IMR-90 (cell line): ENCODE measurements around the gene RAD51D. TPM values are rescaled to one million over a fixed set of nuclear protein-coding genes. Genes with fewer than 3 reads are reported as not detected.

Source experiments
- ATAC-seq: fragments of 200-7000 bp; cut with Tn5 transposase; 2 replicates; pipeline ENCODE4 v1.9.1; 2020; ENCODE audit warnings: low read depth, mild to moderate bottlenecking, moderate library complexity
- BruUV-seq: library from RNA; stranded (reverse); fragments of 400-500 nt; replicated peaks from 2 replicates; lab custom pipeline; 2021; lab: Mats Ljungman, UMichigan
- CTCF ChIA-PET: fragments of 300-600 bp; formaldehyde crosslinking; extraction: SDS; loops from one replicate; lab custom pipeline; 2021; ENCODE audit warnings: antibody characterized with exemption; lab: Yijun Ruan, JAX
- POLR2A ChIA-PET: fragments of 300-600 bp; sonication (Branson Sonifier 250); formaldehyde crosslinking; loops from one replicate; lab custom pipeline; 2022; ENCODE audit warnings: antibody characterized with exemption; ENCODE audit not compliant: unreplicated experiment; lab: Charles Lee
- DNase-seq: peaks from one replicate; pipeline ENCODE4 v3.0.0; 2013
- H2AFZ ChIP-seq: replicated peaks from 2 replicates; pipeline ENCODE3; 2013; ENCODE audit warnings: low read length, mild to moderate bottlenecking; ENCODE audit not compliant: poor library complexity
- H2AK5ac ChIP-seq: 2 replicates; pipeline ENCODE4 v1.6.1; 2013; ENCODE audit warnings: low read depth, low read length, inconsistent platforms
- H2AK9ac ChIP-seq: replicated peaks from 2 replicates; pipeline ENCODE3; 2013; ENCODE audit warnings: mild to moderate bottlenecking, low read depth, low read length, moderate library complexity; ENCODE audit not compliant: poor library complexity
- H2BK120ac ChIP-seq: 2 replicates; pipeline ENCODE4 v1.6.1; 2013; ENCODE audit warnings: low read depth, low read length, inconsistent platforms
- H2BK15ac ChIP-seq: 3 replicates; pipeline ENCODE4 v1.6.1; 2013; ENCODE audit warnings: low read depth, low read length, inconsistent platforms
- H2BK20ac ChIP-seq: 2 replicates; pipeline ENCODE4 v1.6.1; 2013; ENCODE audit warnings: low read depth, mild to moderate bottlenecking, inconsistent platforms, low read length, moderate library complexity
- H2BK5ac ChIP-seq: 2 replicates; pipeline ENCODE4 v1.6.1; 2013; ENCODE audit warnings: mild to moderate bottlenecking, low read depth, low read length, inconsistent platforms; ENCODE audit not compliant: poor library complexity, severe bottlenecking
- H3K14ac ChIP-seq: replicated peaks from 2 replicates; pipeline ENCODE4 v1.6.1; 2013; ENCODE audit warnings: low read depth, low read length, inconsistent platforms
- H3K18ac ChIP-seq: 2 replicates; pipeline ENCODE4 v1.6.1; 2013; ENCODE audit warnings: low read depth, low read length, control low read depth
- H3K23ac ChIP-seq: 2 replicates; pipeline ENCODE4 v1.6.1; 2013; ENCODE audit warnings: low read depth, low read length, inconsistent platforms
- H3K27ac ChIP-seq: 2 replicates; pipeline ENCODE4 v1.5.1; 2013; ENCODE audit warnings: mild to moderate bottlenecking, control low read depth, low read length; ENCODE audit not compliant: insufficient read depth
- H3K27me3 ChIP-seq: 2 replicates; pipeline ENCODE4 v1.6.1; 2013; ENCODE audit warnings: low read length; ENCODE audit not compliant: control insufficient read depth, insufficient read depth
- H3K36me3 ChIP-seq: 2 replicates; pipeline ENCODE4 v1.6.1; 2013; ENCODE audit warnings: low read length, mixed read lengths; ENCODE audit not compliant: control insufficient read depth, insufficient read depth
- H3K4ac ChIP-seq: 2 replicates; pipeline ENCODE4 v1.6.1; 2013; ENCODE audit warnings: low read depth, low read length, inconsistent platforms
- H3K4me1 ChIP-seq: 2 replicates; pipeline ENCODE4 v1.6.1; 2013; ENCODE audit warnings: low read length, mixed read lengths; ENCODE audit not compliant: control insufficient read depth, insufficient read depth
- H3K4me2 ChIP-seq: 2 replicates; pipeline ENCODE4 v1.6.1; 2013; ENCODE audit warnings: low read depth, mild to moderate bottlenecking, control low read depth, low read length, moderate library complexity
- H3K4me3 ChIP-seq: 2 replicates; pipeline ENCODE4 v1.5.1; 2013; ENCODE audit warnings: low read depth, mild to moderate bottlenecking, control low read depth, low read length, moderate library complexity; ENCODE audit not compliant: insufficient read depth
- H3K56ac ChIP-seq: 2 replicates; pipeline ENCODE4 v1.6.1; 2013; ENCODE audit warnings: low read length, inconsistent platforms; ENCODE audit not compliant: insufficient read depth; ENCODE audit errors: extremely low read depth
- H3K79me1 ChIP-seq, 2 experiments: 2 replicates each; pipeline ENCODE4 v1.6.1; 2013; ENCODE audit warnings: low read length in 2 of 2, inconsistent platforms in 1 of 2, low read depth in 1 of 2
- H3K9ac ChIP-seq: 2 replicates; pipeline ENCODE4 v1.6.1; 2013; ENCODE audit warnings: low read depth, low read length, control low read depth
- H3K9me1 ChIP-seq: 2 replicates; pipeline ENCODE4 v1.6.1; 2013; ENCODE audit warnings: low read length, inconsistent platforms; ENCODE audit not compliant: insufficient read depth
- H3K9me3 ChIP-seq: 2 replicates; pipeline ENCODE4 v1.6.1; 2013; ENCODE audit warnings: low read length; ENCODE audit not compliant: control insufficient read depth, insufficient read depth
- H4K20me1 ChIP-seq: 2 replicates; pipeline ENCODE4 v1.6.1; 2013; ENCODE audit warnings: low read length, inconsistent platforms; ENCODE audit not compliant: insufficient read depth
- H4K5ac ChIP-seq: 2 replicates; pipeline ENCODE4 v1.6.1; 2013; ENCODE audit warnings: mild to moderate bottlenecking, low read depth, low read length, control low read depth
- H4K8ac ChIP-seq, 2 experiments: 2 replicates each; pipeline ENCODE4 v1.6.1; 2013; ENCODE audit warnings: low read depth in 2 of 2, low read length in 2 of 2, control low read depth in 1 of 2, inconsistent platforms in 1 of 2
- H4K91ac ChIP-seq: 2 replicates; pipeline ENCODE4 v1.6.1; 2013; ENCODE audit warnings: low read depth, low read length, inconsistent platforms; ENCODE audit not compliant: insufficient read depth
- BHLHE40 ChIP-seq: fragments of 150-350 bp; IDR thresholded peaks from 2 replicates; pipeline ENCODE4 v1.6.1; 2016; ENCODE audit warnings: mild to moderate bottlenecking, low read depth, low read length
- CEBPB ChIP-seq: IDR thresholded peaks from 2 replicates; pipeline ENCODE4 v1.6.1; 2012; ENCODE audit warnings: low read depth, low read length, improper control_type of control experiment
- CHD1 ChIP-seq: IDR thresholded peaks from 2 replicates; pipeline ENCODE4 v1.6.1; 2012; ENCODE audit warnings: low read depth, low read length, improper control_type of control experiment
- CTCF ChIP-seq: conservative IDR thresholded peaks from 2 replicates; pipeline ENCODE4 v1.5.1; 2012; ENCODE audit warnings: mild to moderate bottlenecking, low read depth, low read length, improper control_type of control experiment
- ELK1 ChIP-seq: fragments of 150-350 bp; IDR thresholded peaks from 2 replicates; pipeline ENCODE4 v1.6.1; 2016; ENCODE audit warnings: low read depth, mild to moderate bottlenecking, low read length, moderate library complexity, borderline replicate concordance
- FOS ChIP-seq: fragments of 150-350 bp; IDR thresholded peaks from 2 replicates; pipeline ENCODE4 v1.6.1; 2016; ENCODE audit warnings: low read depth, low read length
- MAFK ChIP-seq: IDR thresholded peaks from 2 replicates; pipeline ENCODE4 v1.6.1; 2012; ENCODE audit warnings: low read depth, low read length, improper control_type of control experiment
- MAZ ChIP-seq: IDR thresholded peaks from 2 replicates; pipeline ENCODE4 v1.6.1; 2012; ENCODE audit warnings: low read depth, mild to moderate bottlenecking, low read length, improper control_type of control experiment, moderate library complexity, borderline replicate concordance
- MXI1 ChIP-seq: IDR thresholded peaks from 2 replicates; pipeline ENCODE4 v1.6.1; 2012; ENCODE audit warnings: low read depth, mild to moderate bottlenecking, low read length, moderate library complexity, borderline replicate concordance
- NFE2L2 ChIP-seq: fragments of 150-350 bp; IDR thresholded peaks from 2 replicates; pipeline ENCODE4 v1.6.1; 2016; ENCODE audit warnings: low read depth, mild to moderate bottlenecking, low read length
- POLR2A ChIP-seq: IDR thresholded peaks from 2 replicates; pipeline ENCODE4 v1.6.1; 2012; ENCODE audit warnings: mild to moderate bottlenecking, low read depth, low read length
- RAD21 ChIP-seq: IDR thresholded peaks from 2 replicates; pipeline ENCODE4 v1.6.1; 2012; ENCODE audit warnings: low read length, improper control_type of control experiment
- RCOR1 ChIP-seq: IDR thresholded peaks from 2 replicates; pipeline ENCODE4 v1.6.1; 2012; ENCODE audit warnings: mild to moderate bottlenecking, low read length, improper control_type of control experiment; ENCODE audit not compliant: insufficient replicate concordance
- RFX5 ChIP-seq: IDR thresholded peaks from 2 replicates; pipeline ENCODE4 v1.8.0; 2012; ENCODE audit warnings: low read depth, mild to moderate bottlenecking, low read length, moderate library complexity
- SMC3 ChIP-seq: fragments of 150-350 bp; IDR thresholded peaks from 2 replicates; pipeline ENCODE4 v1.6.1; 2016; ENCODE audit warnings: low read depth, mild to moderate bottlenecking, antibody characterized with exemption, low read length, moderate library complexity
- USF2 ChIP-seq: fragments of 150-350 bp; IDR thresholded peaks from 2 replicates; pipeline ENCODE4 v1.6.1; 2017; ENCODE audit warnings: mild to moderate bottlenecking, antibody characterized with exemption, low read length, low read depth
- WGBS, 2 experiments: methylation state at CpG; one replicate each; pipeline versions ENCODE4 v1.1.5 to v1.1.7; 2013; ENCODE audit warnings: missing lambda C conversion rate in 2 of 2; ENCODE audit not compliant: insufficient read length in 1 of 2; ENCODE audit errors: extremely low coverage in 2 of 2; 5-methylcytosine and 5-hydroxymethylcytosine counted together
- dilution Hi-C: fragments of 300-500 bp; cut with HindIII; formaldehyde crosslinking; loops from one replicate; pipeline ENCODE4 v1.14.3; 2018; ENCODE audit warnings: low sequenced_read_pairs; ENCODE audit not compliant: unreplicated experiment
- in situ Hi-C: fragments of 300-500 bp; cut with MboI; formaldehyde crosslinking; loops from 3 replicates; pipeline ENCODE4 v1.14.3; 2019; ENCODE audit warnings: low sequenced_read_pairs, inconsistent platforms, mixed read lengths
- intact Hi-C: fragments of 100-400 bp; cut with micrococcal nuclease; formaldehyde crosslinking; loops from 2 replicates; pipeline ENCODE4 v1.10.0; 2022
- polyA plus RNA-seq, 3 experiments: library from polyadenylated mRNA; depleted of rRNA; stranded (reverse); fragments of >200 nt; gene quantifications; 2 replicates each; pipeline ENCODE4 v1.2.3, GENCODE V29; 2012; ENCODE audit warnings: low replicate concordance in 1 of 3
- total RNA-seq: library from RNA; depleted of rRNA; stranded (reverse); fragments of >200 nt; gene quantifications from 2 replicates; pipeline ENCODE4 v1.2.3, GENCODE V29; 2012

RAD51D gene
- total and polyA plus RNA-seq, 2 of the 4 experiments (the other 2 are of a cell fraction), result 10.8 to 12.7 TPM

GRCh38 chr17:35101036-35101435 lies 18.6 kb downstream of the RAD51D start:
- TF ChIP-seq FOS (no peak), CHD1 (no peak), SMC3 (no peak), MAZ (no peak), MXI1 (no peak), USF2 (no peak), CTCF (no peak), RAD21 (no peak), RCOR1 (no peak), NFE2L2 (no peak), RFX5 (no peak), CEBPB (no peak), BHLHE40 (no peak), POLR2A (no peak), MAFK (no peak), ELK1 (no peak)
- dilution Hi-C loops, result no loop called here
- Histone ChIP-seq H3K27me3 (no peaks in the 10 kb centered on the region), H3K9ac (no peak overlapping the region), H4K20me1 (no peaks in the 10 kb centered on the region), H3K79me1 (peaks cover 0 to 3% of the 10 kb centered on the region in 2 experiments; a peak in 1 of 4 replicates), H3K4me3 (no peak overlapping the region), H3K9me3 (no peaks in the 10 kb centered on the region), H4K5ac (no peak overlapping the region), H2AK9ac (no peak overlapping the region), H2BK20ac (no peak overlapping the region), H3K4me2 (no peak overlapping the region), H3K23ac (no peak overlapping the region), H2BK15ac (no peak overlapping the region), H3K36me3 (peaks cover 37% of the 10 kb centered on the region), H3K4me1 (no peaks in the 10 kb centered on the region), H2BK5ac (no peak overlapping the region), H3K56ac (no peak overlapping the region), H2AFZ (no peak overlapping the region), H3K27ac (no peak overlapping the region), H4K8ac (no peak overlapping the region), H4K91ac (no peak overlapping the region), H3K4ac (no peak overlapping the region), H3K14ac (no peak overlapping the region), H2AK5ac (no peak overlapping the region), H2BK120ac (no peak overlapping the region), H3K18ac (no peak overlapping the region), H3K9me1 (no peaks in the 10 kb centered on the region; the same call in 1 of the 2 replicates)
- no peak for DNase-seq
- ChIA-PET POLR2A (no interaction called here), CTCF (no interaction called here)
- intact Hi-C loops, result no loop called here
- in situ Hi-C loops, result loop anchor here (25.0 kb wide), 2 partner anchors 464 to 839 kb away; partner anchors contain the start of genes CCL2 and CCL7
- BruUV-seq, result no TSS peak
- WGBS, 2 experiments, result 96% methylated on average over 7 of the region's 14 CpGs; no CpG with 5 or more reads in 1 of the 2 experiments
- ATAC-seq, result no peak
